AG09309 (cell line): ENCODE data around the gene UCN2.

ENCODE experiments used
- DNase-seq: peaks from one replicate; pipeline ENCODE4 v3.0.0-alpha.2; 2010; ENCODE audit warnings: low read depth
- H3K4me3 ChIP-seq: 2 replicates; pipeline ENCODE4 v1.5.1; 2011; ENCODE audit warnings: mild to moderate bottlenecking, low read depth, low read length, moderate library complexity; ENCODE audit not compliant: control insufficient read depth
- TF ChIP-seq, protein P1 (sequence below): IDR thresholded peaks from 2 replicates; pipeline ENCODE4 v1.5.1; 2011; ENCODE audit warnings: mild to moderate bottlenecking, low read depth, low read length, inconsistent platforms; ENCODE audit not compliant: insufficient read depth, control insufficient read depth; ENCODE audit errors: missing control alignments

UCN2 gene

DNA sequence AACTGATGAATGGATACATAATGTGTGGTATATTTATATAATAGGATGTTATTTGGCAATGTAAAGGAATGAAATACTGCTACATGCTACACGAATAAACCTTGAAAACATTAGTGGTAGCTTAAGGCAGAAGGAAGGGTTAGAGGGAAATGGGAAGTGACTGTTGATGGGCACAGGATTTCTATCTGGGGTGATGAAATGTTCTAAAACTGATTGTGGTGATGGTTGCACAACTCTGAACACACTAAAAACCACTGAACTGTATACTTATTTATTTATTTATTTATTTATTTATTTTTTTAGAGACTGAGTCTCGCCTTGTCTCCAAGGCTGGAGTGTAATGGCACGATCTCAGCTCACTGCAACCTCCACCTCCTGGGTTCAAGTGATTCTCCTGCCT, 34.8 kb downstream of the UCN2 start:
- no peak overlapping the region for H3K4me3 ChIP-seq
- TF ChIP-seq, protein P1, sequence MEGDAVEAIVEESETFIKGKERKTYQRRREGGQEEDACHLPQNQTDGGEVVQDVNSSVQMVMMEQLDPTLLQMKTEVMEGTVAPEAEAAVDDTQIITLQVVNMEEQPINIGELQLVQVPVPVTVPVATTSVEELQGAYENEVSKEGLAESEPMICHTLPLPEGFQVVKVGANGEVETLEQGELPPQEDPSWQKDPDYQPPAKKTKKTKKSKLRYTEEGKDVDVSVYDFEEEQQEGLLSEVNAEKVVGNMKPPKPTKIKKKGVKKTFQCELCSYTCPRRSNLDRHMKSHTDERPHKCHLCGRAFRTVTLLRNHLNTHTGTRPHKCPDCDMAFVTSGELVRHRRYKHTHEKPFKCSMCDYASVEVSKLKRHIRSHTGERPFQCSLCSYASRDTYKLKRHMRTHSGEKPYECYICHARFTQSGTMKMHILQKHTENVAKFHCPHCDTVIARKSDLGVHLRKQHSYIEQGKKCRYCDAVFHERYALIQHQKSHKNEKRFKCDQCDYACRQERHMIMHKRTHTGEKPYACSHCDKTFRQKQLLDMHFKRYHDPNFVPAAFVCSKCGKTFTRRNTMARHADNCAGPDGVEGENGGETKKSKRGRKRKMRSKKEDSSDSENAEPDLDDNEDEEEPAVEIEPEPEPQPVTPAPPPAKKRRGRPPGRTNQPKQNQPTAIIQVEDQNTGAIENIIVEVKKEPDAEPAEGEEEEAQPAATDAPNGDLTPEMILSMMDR, result no peak
- no peak for DNase-seq

DNA sequence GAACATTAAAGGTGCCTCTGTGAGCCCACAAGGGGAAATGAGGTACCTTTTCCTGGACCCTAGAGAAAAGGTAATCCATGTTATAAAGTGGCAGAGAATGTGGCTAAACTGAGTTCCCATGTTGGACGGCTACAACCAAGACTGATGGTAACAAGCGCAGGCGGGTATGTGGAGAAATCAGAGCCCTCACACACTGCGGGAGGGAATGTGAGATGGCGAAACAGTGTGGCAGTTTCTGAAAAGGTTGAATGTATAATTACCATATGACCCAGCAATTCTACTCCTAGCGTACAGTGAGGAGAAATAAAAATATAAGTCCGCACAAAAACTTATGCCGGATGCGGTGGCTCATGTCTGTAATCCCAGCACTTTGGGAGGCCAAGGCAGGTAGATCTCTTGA, 35.5 kb downstream of the UCN2 start:
- no peak for DNase-seq
- H3K4me3 ChIP-seq, result no peak overlapping the region
- TF ChIP-seq, protein P1, result no peak

DNA sequence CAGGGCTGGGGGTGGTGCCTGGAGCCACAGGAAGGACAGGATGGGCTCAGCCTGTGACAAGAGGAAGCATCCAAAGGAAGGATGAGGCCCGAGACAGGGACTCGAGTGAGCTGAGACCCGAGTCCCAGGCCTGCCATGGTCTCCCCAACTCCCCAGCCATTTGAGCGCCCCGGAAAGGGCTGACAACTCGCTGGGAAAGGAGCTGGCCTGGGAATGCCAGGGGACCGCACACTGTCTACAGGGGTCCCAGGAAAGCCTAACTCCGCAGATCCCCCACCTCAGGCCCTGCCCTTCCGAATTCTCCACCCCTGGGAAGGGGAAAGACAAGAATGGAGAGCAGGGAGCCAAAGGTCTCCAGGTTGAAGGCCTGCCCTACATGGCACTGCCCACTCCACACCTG, 38.6 kb downstream of the UCN2 start:
- TF ChIP-seq, protein P1, result no peak
- no peak for DNase-seq
- H3K4me3 ChIP-seq, result no peak overlapping the region

DNA sequence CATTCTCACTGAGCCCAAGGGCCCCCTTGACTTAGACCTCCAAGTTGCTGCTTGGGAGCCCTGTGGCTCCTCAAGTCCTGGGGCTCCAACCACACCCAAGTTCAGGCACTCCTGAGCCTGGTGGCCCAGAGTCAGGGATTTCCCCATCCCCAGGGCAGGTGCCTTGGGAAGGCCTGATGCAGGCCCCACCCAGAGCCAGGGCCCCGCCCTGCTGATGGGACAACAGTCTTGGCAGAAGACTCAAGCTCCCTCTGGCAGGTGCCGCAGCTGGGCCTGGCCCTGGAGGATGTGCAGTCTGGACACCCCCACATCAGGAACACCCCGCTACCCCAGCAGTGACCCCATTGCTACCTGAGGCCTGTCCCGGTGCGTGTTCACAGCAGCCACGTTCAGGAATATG, 41.9 kb downstream of the UCN2 start:
- H3K4me3 ChIP-seq, result no peak overlapping the region
- DNase-seq, result no peak
- TF ChIP-seq, protein P1, result no peak

DNA sequence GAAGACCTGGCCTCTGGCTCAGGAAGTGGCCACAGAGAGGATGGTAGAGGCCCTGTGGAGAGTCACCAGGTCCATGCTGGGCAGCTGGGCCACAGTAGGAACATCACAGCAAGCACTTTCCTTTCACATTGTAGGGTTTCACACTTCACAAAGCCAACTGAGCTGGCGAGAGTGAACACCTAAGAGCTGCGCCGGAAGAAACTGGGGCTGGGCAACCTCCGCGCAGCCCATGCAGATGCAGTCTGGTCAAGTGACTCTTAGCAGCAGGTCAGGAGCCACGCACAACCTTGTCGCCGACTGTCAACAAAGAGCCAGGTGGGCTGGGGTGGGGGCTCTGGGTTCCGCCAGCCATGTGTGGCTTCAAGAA, 44.3 kb downstream of the UCN2 start:
- no peak overlapping the region for H3K4me3 ChIP-seq
- no peak for DNase-seq
- TF ChIP-seq, protein P1, result no peak

DNA sequence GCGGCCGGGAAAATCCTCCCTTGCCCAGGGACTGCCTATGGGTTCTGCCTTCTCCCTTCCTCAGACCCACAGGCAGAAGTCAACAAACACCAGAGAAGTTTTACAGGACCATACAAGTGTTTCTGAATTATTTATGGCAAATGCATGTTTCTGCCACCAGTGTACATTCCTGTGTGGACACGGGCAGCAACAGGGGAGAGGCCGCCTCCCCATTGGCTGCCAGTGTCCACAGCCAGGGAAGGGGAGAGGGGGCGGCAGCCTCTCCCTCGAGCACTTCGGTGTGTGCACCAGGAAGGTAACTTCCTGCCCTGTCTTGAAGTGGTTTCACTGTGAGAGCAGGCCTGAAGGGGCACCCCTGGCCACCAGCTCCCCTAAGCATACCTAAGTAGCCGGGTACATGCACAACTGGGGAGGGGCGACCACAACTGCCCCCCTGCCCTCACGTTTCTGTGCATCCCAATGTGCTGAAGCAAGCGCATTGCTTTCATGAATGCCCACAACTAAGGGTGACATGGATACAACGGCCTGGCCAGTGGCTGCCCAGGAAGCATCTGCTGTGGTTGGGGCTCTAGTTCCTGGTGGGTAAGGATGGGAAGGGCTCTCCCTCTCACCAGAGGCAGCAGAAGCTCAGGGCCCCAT, 44.8 kb downstream of the UCN2 start:
- TF ChIP-seq, protein P1, result no peak
- no peak overlapping the region for H3K4me3 ChIP-seq
- DNase-seq, result no peak

DNA sequence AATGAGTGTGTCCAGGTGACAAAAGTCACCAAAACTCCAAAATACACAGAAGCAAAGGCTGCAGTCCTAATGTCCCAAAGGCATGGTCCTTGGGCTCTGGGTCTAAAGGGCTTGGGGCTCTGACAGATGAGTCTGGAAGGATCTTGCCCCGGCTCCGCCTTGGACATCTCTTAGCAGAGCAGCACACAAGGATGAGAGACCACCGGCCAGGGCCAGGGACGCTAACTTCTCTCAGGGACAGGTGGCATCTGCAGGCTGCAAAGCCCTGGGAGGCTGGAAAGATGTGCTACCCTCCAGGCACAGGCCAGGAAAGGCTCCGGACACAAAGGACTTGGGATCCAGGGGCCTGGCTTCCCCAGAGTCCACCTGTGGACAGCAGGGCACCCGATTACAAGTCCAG, 45.5 kb downstream of the UCN2 start:
- H3K4me3 ChIP-seq, result no peak overlapping the region
- TF ChIP-seq, protein P1, result no peak

More for the DNA sequence above, 45.5 kb downstream of the UCN2 start:
- DNase-seq, result no peak
